NCI-H187 treated with DMSO at 0.1 percent for 48 hours (cell line): ENCODE data around the gene KRT79.
"Not testable (repeated sequence)": the region's sequence is repeated elsewhere in the genome, so short reads cannot be mapped to it uniquely, and the experiment has no call there.

Experiments used
- DNase-seq: peaks from one replicate; lab custom pipeline; 2025; lab: John Stamatoyannopoulos, UW

The KRT79 gene

DNA sequence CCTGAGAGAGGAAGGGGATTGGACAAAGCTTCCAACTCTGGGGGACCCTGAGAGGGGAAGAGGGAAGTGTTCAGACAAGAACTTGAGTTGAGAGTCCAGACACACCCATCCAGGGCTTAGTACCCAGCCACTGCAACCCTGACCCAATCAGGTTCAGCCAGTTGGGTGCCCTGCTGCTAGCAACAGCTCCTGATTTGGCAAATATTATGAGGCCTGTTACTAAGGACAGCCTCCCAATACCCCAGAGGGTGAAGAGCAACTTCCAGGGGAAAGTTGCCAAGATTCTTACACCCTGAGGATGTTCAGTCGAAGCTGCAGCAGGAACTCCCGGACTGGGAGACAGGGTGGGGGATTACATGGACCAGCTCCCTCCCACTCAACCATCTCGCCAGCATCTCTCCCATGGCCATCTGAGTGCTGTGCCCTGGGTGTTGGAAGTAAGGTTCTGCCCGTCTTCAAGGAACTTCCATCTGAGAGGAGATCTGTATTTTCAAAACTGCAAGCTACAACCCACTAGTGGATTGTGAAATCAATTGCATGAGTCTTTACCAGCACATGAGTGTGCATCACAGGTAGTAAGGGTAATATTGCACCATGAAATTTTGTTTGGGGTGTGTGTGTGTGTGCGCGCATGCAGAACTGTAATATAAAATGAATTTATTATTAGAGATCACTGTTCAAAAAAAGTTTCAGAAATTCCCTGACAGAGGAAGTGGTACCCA is 26.2 kb upstream of the KRT79 start:
- DNase-seq: no peak

DNA sequence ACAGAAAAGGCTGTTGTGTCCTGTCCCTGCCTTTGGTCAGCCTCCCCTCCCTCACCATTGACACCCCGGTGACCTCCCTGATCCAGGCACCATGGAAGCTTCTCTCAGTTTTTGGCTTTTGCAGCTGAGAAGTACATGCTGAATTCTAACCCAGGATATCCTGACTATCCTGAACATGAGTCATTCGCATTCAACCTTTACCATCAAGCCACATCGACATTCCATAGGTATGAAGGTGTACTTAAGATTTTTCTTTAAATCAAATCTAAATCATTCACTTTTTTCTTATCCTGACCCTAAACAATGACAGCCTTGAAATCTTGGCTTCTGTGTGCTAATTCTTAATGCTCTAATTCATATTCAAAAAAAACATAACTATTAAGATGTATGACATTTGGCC is 23.4 kb upstream of the KRT79 start:
- no peak for DNase-seq

DNA sequence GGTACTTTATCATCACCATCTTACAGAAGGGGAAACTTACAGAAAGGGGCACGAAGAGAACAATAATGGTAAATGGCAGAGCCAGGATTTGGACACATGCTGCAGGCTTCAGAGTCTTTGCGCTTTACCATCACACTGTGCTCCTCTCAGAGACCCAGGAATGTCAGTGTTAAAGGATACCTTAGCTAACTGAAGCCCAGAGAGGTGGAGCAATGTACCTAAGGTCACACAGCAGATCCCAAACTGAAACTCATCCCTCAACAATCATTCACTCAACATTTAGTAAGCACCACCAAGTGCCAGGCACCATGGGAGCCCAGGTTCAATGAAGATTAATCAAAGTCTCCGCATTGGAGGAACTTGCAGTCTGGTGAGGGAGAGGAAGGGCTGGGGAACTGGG is 22.7 kb upstream of the KRT79 start:
- no peak for DNase-seq

GRCh38 chr12:52856077-52856476 is 22.0 kb upstream of the KRT79 start:
- DNase-seq: not testable (repeated sequence)

DNA sequence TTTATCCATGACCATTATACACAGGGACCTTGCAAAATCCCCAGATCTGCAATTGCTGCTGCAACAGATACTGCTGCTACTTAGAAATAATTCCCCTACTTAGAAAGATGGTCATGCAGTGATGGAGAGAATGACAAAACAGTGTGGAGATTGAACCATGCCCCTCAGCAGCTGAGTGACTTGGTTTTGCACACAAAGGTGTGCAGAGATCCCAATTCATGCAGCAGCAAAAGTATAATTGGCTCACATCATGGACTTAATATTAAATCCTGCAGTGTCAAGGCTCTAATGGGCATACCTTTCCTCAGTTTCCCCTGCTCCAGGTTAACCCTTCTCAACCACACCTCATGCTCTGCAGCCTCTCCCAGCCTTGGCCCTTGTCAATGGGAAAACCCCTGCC is 17.7 kb upstream of the KRT79 start:
- DNase-seq: no peak

- no peak for DNase-seq
Observed at GRCh38 chr12:52850681-52851080, 16.6 kb upstream of the KRT79 start.

GRCh38 chr12:52849511-52849910 is 15.4 kb upstream of the KRT79 start:
- DNase-seq: no peak

GRCh38 chr12:52848661-52849255 is 14.6 kb upstream of the KRT79 start, which contains the start of gene KRT78:
TSS of gene KRT78 (minus strand) at chr12:52848994. CDS start at chr12:52848930, 64 bp downstream.
- no peak for DNase-seq

- no peak for DNase-seq
Observed at GRCh38 chr12:52847335-52848102, 13.4 kb upstream of the KRT79 start.

- DNase-seq: no peak
Observed at GRCh38 chr12:52846356-52846970, 12.4 kb upstream of the KRT79 start.

DNA sequence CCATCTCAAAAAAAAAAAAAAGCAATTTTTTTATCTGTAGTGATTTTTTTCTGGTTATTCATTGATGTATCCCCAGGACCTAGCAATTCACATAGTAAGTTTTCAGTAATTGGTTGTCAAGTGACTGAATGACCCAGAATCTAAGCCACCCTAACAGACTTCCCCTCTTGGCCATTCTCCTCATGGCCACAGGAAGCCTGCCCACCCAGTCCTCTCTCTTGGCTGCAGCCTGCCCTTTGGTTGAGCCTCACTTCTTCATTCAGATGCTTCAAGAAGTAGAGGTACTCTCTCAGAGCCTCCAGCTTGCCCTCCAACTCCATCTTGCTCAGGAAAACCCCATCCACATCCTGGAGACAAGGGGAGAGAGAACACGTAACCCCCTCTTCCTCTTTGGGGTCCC is 11.8 kb upstream of the KRT79 start:
- DNase-seq: no peak

DNA sequence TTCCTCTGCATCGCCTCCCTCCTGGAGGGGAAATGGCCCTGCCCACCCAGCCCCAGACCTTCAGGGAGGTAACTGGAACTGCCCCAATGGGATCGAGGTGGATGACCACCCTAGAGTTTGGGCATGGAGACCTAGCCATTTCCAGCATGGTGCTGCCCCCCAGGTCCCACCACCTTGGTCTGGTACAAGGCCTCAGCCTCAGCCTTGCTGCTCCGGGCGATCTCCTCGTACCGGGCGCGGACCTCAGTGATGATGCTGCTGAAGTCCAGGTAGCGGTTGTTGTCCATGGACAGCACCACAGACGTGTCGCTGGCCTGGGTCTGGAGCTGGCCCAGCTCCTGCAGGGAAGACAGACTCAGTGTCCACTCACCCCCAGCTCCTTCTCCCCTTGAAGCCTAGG is 10.3 kb upstream of the KRT79 start:
- DNase-seq: no peak

DNA sequence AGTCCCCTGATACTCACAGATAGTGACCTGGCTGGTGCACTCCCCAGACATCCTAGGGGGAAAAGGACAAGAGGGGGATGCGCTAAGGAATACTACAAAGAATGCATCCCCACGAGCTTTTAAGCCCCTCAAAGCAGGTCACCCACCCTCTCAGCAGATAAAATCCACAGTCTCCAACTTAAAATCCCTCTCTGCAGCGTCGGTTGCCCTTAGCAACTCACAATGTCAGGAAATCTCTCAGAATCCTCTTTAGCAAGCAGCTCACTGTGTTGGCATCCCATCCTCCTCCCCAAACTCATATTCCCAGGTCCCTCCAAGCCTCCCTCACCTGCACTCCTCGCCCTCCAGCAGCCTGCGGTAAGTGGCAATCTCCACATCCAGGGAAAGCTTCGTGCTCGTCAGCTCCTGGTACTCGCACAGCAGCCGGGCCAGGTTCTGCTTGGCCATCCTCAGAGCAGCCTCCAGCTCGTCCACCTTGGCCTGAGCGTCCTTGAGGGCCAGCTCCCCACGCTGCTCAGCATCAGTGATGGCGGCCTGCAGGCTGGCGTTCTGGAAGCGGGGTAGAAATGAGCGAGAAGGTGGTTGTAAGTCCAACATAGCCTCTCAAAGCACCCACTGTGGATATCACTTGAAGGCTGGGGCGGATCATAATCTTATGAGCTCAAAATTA is 5.5 kb upstream of the KRT79 start:
- DNase-seq: no peak

GRCh38 chr12:52838609-52839435 is 4.7 kb upstream of the KRT79 start:
- no peak for DNase-seq

DNA sequence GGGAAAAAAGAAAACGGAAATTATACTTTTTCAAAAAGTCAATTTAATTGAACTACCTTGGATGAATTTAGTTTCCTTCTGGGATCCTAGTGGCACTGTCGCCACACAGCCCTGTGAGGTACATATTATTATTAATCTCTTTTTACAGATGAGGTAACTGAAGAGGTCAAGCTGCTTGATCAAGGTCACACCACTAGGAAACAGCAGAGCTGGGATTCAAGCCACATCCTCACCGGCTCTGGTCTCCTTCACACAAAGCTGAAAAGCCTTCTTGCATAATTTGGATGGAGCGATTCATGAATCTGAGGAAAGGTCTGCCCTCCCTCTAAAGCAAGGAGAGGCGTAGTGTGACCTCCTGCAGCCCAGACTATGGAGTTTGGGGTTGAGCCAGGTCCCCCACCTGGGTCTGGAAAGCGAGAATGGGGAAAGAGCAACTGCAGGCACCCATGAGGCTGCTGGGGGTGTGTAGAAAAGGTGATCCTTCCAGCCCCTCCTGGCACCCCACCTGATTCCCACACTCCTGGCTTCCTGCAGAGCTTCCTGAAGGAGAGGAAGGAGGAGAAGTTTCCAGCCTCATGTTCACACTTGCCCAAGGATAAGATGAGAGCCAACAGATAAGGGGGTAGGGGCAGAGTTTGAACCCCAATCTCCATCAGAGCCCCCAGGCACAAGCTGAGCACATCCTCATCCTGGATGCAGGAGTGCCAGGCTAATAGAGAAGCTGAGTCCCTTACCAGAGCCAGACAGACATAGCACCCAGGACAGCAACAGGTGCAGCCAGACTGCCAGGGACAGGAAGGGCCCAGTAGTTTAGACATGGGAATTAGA is 3.9 kb upstream of the KRT79 start:
- no peak for DNase-seq

GRCh38 chr12:52837413-52837741 is 3.3 kb upstream of the KRT79 start:
- DNase-seq: no peak

- no peak for DNase-seq
Observed at GRCh38 chr12:52836491-52837412, 2.6 kb upstream of the KRT79 start.

DNA sequence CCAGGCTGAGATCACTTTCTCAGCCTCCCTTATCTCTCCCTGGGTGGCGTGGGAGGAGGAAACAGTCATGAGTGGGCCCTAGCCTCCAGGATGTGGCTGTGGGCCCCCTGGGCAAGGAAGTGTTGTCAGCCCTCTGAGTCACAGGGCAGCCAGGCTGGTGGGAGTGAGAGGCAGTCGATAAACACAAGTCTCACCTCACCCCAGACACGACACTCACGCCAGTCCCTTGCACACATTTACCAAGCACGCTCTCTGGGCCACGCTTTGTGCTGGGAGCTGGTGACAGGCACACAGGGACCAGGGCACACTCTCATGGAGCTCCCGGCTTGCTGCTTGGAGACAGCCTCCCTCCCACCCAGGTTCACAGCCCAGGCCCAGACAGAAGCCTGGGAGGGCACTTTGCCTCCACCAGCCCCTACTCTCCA is 1.9 kb upstream of the KRT79 start:
- DNase-seq: no peak
